SU-DHL-6 (cell line): Measurements from ENCODE around the gene TAF1C.

Experiments
- CTCF ChIP-seq: fragments of 200-600 bp; sonication (generic); IDR thresholded peaks from one replicate; pipeline ENCODE4 v1.5.1; 2017; ENCODE audit warnings: antibody characterized with exemption, mild to moderate bottlenecking, low read length, moderate library complexity; ENCODE audit not compliant: insufficient read depth, poor library complexity, severe bottlenecking
- EZH2phosphoT487 ChIP-seq: fragments of 200-600 bp; sonication (generic), shearing (Covaris generic); conservative IDR thresholded peaks from 2 replicates; pipeline ENCODE4 v1.6.1; 2018; ENCODE audit warnings: mild to moderate bottlenecking, antibody characterized with exemption, low read length, moderate library complexity, mixed read lengths

GRCh38 chr16:84215531-84215930 is 28.7 kb upstream of the TAF1C start:
- TF ChIP-seq CTCF (no peak), EZH2phosphoT487 (no peak)
